Loucy (cell line): ENCODE measurements around the gene ATAD5.

ENCODE experiments used
- H2AFZ ChIP-seq: fragments of 200-600 bp; sonication (generic); 2 replicates; pipeline ENCODE4 v1.6.0; 2016; ENCODE audit warnings: antibody characterized with exemption, mild to moderate bottlenecking, low read length, moderate library complexity
- H3F3A ChIP-seq: fragments of 200-600 bp; 2 replicates; pipeline ENCODE4 v1.6.0; 2016; ENCODE audit warnings: antibody characterized with exemption, low read depth, mild to moderate bottlenecking
- H3K27me3 ChIP-seq: fragments of 200-600 bp; sonication (generic); 2 replicates; pipeline ENCODE4 v1.6.1; 2014; ENCODE audit warnings: low read length, mild to moderate bottlenecking; ENCODE audit not compliant: insufficient read depth, poor library complexity, severe bottlenecking
- H3K36me3 ChIP-seq: fragments of 200-600 bp; sonication (generic); 2 replicates; pipeline ENCODE4 v1.6.1; 2016; ENCODE audit warnings: low read length; ENCODE audit not compliant: insufficient read depth
- H3K4me1 ChIP-seq: fragments of 200-600 bp; sonication (generic); 2 replicates; pipeline ENCODE4 v1.5.1; 2014; ENCODE audit warnings: low read length, mild to moderate bottlenecking; ENCODE audit not compliant: insufficient read depth, poor library complexity, severe bottlenecking
- H3K4me2 ChIP-seq: fragments of 200-600 bp; sonication (generic); 2 replicates; pipeline ENCODE4 v1.6.0; 2014; ENCODE audit warnings: antibody characterized with exemption, low read length, low read depth, mild to moderate bottlenecking; ENCODE audit not compliant: poor library complexity, severe bottlenecking
- H3K4me3 ChIP-seq: fragments of 200-600 bp; sonication (generic); 2 replicates; pipeline ENCODE4 v1.5.1; 2014; ENCODE audit warnings: low read length, mild to moderate bottlenecking, mixed read lengths; ENCODE audit not compliant: poor library complexity, severe bottlenecking
- H3K79me2 ChIP-seq: fragments of 200-600 bp; sonication (generic); 2 replicates; pipeline ENCODE4 v1.6.1; 2014; ENCODE audit warnings: low read length; ENCODE audit not compliant: insufficient read depth
- H3K9ac ChIP-seq: fragments of 200-600 bp; sonication (generic); 2 replicates; pipeline ENCODE4 v1.6.0; 2014; ENCODE audit warnings: mild to moderate bottlenecking, low read depth, low read length, moderate library complexity; ENCODE audit not compliant: poor library complexity, severe bottlenecking
- H3K9me2 ChIP-seq: fragments of 200-600 bp; sonication (generic); replicated peaks from 2 replicates; pipeline ENCODE4 v1.6.1; 2016; ENCODE audit warnings: low read depth, low read length, mixed read lengths
- H3K9me3 ChIP-seq: fragments of 200-600 bp; sonication (generic); 2 replicates; pipeline ENCODE4 v1.6.1; 2014; ENCODE audit warnings: mild to moderate bottlenecking, antibody characterized with exemption, low read length, low read depth; ENCODE audit not compliant: insufficient read depth
- H4K20me1 ChIP-seq: fragments of 200-600 bp; sonication (generic); 2 replicates; pipeline ENCODE4 v1.6.0; 2014; ENCODE audit warnings: antibody characterized with exemption, low read length, mild to moderate bottlenecking; ENCODE audit not compliant: insufficient read depth, poor library complexity, severe bottlenecking
- EZH2phosphoT487 ChIP-seq: fragments of 200-600 bp; IDR thresholded peaks from 2 replicates; pipeline ENCODE4 v1.6.1; 2018; ENCODE audit warnings: antibody characterized with exemption, mild to moderate bottlenecking, moderate library complexity, borderline replicate concordance
- TF ChIP-seq, protein P1 (sequence below): fragments of 200-600 bp; sonication (generic); conservative IDR thresholded peaks from 2 replicates; pipeline ENCODE4 v1.5.1; 2014; ENCODE audit warnings: mild to moderate bottlenecking, antibody characterized with exemption, low read length

Gene ATAD5

DNA sequence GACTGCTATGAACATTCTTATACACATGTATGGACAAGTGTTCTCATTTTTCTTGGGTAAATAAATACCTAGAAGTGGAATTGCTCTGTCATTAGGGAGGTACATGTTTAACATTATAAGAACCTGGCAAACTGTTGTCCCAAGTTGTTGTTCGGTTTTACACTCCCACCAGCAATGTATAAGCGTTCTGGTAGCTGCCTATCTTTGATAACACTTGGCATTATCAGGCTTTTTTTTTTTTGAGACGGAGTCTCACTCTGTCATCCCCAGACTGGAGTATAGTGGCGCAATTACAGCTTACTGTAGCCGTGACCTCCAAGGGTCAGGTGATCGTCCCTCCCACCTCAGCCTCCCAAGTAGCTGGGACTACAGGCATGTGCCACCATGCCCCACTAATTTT is 16.3 kb downstream of the ATAD5 start:
- no peaks in the 10 kb centered on the region for H4K20me1 ChIP-seq
- no peaks in the 10 kb centered on the region for H3K27me3 ChIP-seq
- no peaks in the 10 kb centered on the region for H3F3A ChIP-seq
- no peak overlapping the region for H2AFZ ChIP-seq
- no peaks in the 10 kb centered on the region for H3K9me2 ChIP-seq
- no peaks in the 10 kb centered on the region for H3K9me3 ChIP-seq
- no peaks in the 10 kb centered on the region for H3K79me2 ChIP-seq
- no peaks in the 10 kb centered on the region for H3K4me1 ChIP-seq
- no peak overlapping the region for H3K4me2 ChIP-seq
- no peak overlapping the region for H3K4me3 ChIP-seq
- H3K9ac ChIP-seq = no peak overlapping the region
- TF ChIP-seq, protein P1, sequence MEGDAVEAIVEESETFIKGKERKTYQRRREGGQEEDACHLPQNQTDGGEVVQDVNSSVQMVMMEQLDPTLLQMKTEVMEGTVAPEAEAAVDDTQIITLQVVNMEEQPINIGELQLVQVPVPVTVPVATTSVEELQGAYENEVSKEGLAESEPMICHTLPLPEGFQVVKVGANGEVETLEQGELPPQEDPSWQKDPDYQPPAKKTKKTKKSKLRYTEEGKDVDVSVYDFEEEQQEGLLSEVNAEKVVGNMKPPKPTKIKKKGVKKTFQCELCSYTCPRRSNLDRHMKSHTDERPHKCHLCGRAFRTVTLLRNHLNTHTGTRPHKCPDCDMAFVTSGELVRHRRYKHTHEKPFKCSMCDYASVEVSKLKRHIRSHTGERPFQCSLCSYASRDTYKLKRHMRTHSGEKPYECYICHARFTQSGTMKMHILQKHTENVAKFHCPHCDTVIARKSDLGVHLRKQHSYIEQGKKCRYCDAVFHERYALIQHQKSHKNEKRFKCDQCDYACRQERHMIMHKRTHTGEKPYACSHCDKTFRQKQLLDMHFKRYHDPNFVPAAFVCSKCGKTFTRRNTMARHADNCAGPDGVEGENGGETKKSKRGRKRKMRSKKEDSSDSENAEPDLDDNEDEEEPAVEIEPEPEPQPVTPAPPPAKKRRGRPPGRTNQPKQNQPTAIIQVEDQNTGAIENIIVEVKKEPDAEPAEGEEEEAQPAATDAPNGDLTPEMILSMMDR = no peak
- TF ChIP-seq EZH2phosphoT487 = no peak
- peaks cover 63% of the 10 kb centered on the region for H3K36me3 ChIP-seq

DNA sequence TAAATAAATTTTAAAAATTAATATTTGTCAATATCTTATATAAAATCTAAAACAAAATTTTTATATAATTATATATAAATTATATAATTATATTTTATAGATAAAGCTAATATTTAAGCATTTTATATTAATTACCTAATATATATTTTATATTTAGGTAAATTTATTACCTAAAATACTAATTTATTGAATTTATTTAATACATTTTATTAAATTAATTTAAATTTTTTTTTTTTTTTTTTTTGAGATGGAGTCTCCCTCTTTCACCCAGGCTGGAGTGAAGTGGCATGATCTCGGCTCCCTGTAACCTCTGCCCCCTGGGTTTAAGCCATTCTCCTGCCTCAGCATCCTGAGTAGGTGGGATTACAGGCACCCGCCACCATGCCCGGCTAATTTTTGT is 22.4 kb downstream of the ATAD5 start:
- no peak overlapping the region for H3K4me2 ChIP-seq
- no peaks in the 10 kb centered on the region for H3K4me1 ChIP-seq
- H2AFZ ChIP-seq = no peak overlapping the region
- no peak overlapping the region for H3K9ac ChIP-seq
- H3K79me2 ChIP-seq = no peaks in the 10 kb centered on the region
- H3K4me3 ChIP-seq = no peak overlapping the region
- no peaks in the 10 kb centered on the region for H4K20me1 ChIP-seq
- TF ChIP-seq, protein P1 = no peak
- no peak for TF ChIP-seq EZH2phosphoT487
- H3K36me3 ChIP-seq = peaks cover 68% of the 10 kb centered on the region
- no peaks in the 10 kb centered on the region for H3K9me3 ChIP-seq
- H3K9me2 ChIP-seq = no peaks in the 10 kb centered on the region
- H3F3A ChIP-seq = no peaks in the 10 kb centered on the region
- no peaks in the 10 kb centered on the region for H3K27me3 ChIP-seq

DNA sequence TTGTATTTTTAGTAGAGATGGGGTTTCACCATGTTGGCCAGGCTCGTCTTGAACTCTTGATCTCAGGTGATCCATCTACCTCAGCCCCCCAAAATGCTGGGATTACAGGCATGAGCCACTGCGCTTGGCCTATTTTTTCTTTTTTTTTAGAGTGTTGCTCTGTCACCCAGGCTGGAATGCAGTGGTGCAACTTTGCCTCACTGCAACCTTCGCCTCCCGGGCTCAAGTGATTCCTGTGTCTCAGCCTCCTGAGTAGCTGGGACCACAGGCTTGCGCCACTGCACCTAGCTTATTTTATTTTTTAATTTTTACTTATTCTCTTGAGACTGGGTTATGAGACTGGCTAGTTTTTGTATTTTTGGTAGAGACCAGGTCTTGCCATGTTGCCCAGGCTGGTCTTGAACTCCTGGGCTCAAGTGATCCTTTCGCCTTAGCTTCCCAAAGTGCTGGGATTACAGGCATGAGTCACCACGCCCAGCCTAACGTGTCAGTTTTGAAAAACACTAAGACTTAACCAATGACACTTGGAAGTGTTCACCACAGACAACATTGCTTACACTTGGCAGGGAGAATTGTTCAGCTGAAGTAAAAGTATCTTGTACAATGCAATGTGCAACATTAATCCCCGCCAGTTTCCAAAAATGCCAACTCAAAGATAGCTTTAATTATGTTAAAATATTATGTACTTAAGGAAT is 26.9 kb downstream of the ATAD5 start:
- Histone ChIP-seq H3K4me1 (no peaks in the 10 kb centered on the region), H3K4me3 (no peak overlapping the region), H2AFZ (no peak overlapping the region), H3K9me2 (no peaks in the 10 kb centered on the region), H3F3A (no peaks in the 10 kb centered on the region), H3K4me2 (no peak overlapping the region), H3K9ac (no peak overlapping the region), H3K27me3 (no peaks in the 10 kb centered on the region), H3K79me2 (no peaks in the 10 kb centered on the region), H4K20me1 (no peaks in the 10 kb centered on the region), H3K9me3 (no peaks in the 10 kb centered on the region), H3K36me3 (peaks cover 57% of the 10 kb centered on the region; the same call in 1 of the 2 replicates)
- no peak for TF ChIP-seq EZH2phosphoT487
- TF ChIP-seq, protein P1 = no peak
